PC-9 (cell line): ENCODE measurements around the gene FOXP1. TPM values are rescaled to one million over a fixed set of nuclear protein-coding genes. Genes with fewer than 3 reads are reported as not detected.

Experiments used
- BruUV-seq: library from RNA; stranded (reverse); fragments of 400-500 nt; replicated peaks from 2 replicates; lab custom pipeline; 2021; lab: Mats Ljungman, UMichigan
- CTCF ChIA-PET: fragments of 300-600 bp; sonication (Branson Sonifier 250); formaldehyde crosslinking; loops from one replicate; lab custom pipeline; 2022; ENCODE audit warnings: antibody characterized with exemption; lab: Charles Lee
- POLR2A ChIA-PET: fragments of 300-600 bp; sonication (Branson Sonifier 250); formaldehyde crosslinking; loops from one replicate; lab custom pipeline; 2022; ENCODE audit warnings: antibody characterized with exemption; ENCODE audit not compliant: unreplicated experiment; lab: Charles Lee
- DNase-seq, 2 experiments: peaks; one replicate each; pipeline versions ENCODE4 v3.0.0 to v3.0.0-alpha.2; 2015 to 2022; ENCODE audit warnings: mixed read lengths in 1 of 2
- H2AFZ ChIP-seq: fragments of 200-600 bp; sonication (generic); 2 replicates; pipeline ENCODE4 v1.8.1; 2017; ENCODE audit warnings: antibody characterized with exemption
- H3F3A ChIP-seq: fragments of 200-600 bp; sonication (generic); 2 replicates; pipeline ENCODE4 v1.8.1; 2017; ENCODE audit warnings: antibody characterized with exemption, mild to moderate bottlenecking, low read depth; ENCODE audit not compliant: insufficient read depth
- H3K27ac ChIP-seq: fragments of 200-600 bp; sonication (generic); 2 replicates; pipeline ENCODE4 v1.6.1; 2016; ENCODE audit warnings: mixed run types
- H3K27me3 ChIP-seq: fragments of 200-600 bp; sonication (generic); 2 replicates; pipeline ENCODE4 v1.6.1; 2016; ENCODE audit warnings: low read depth, mixed run types; ENCODE audit not compliant: insufficient read depth
- H3K36me3 ChIP-seq: fragments of 200-600 bp; sonication (generic); 2 replicates; pipeline ENCODE4 v1.6.1; 2016; ENCODE audit warnings: low read depth, mixed run types
- H3K4me1 ChIP-seq: fragments of 200-600 bp; sonication (generic); replicated peaks from 2 replicates; pipeline ENCODE4 v1.6.1; 2016; ENCODE audit warnings: mixed run types; ENCODE audit not compliant: insufficient read depth
- H3K4me2 ChIP-seq: fragments of 200-600 bp; sonication (generic); 2 replicates; pipeline ENCODE4 v1.6.1; 2017; ENCODE audit warnings: mixed run types
- H3K4me3 ChIP-seq: fragments of 200-600 bp; sonication (generic); 2 replicates; pipeline ENCODE4 v1.6.1; 2016; ENCODE audit warnings: mixed run types
- H3K79me2 ChIP-seq: fragments of 200-600 bp; sonication (generic); 2 replicates; pipeline ENCODE4 v1.6.1; 2017; ENCODE audit warnings: low read depth, mixed run types
- H3K9me2 ChIP-seq: fragments of 200-600 bp; sonication (generic); 2 replicates; pipeline ENCODE4 v1.8.1; 2017; ENCODE audit warnings: mild to moderate bottlenecking; ENCODE audit not compliant: insufficient read depth
- H3K9me3 ChIP-seq: fragments of 200-600 bp; sonication (generic); 2 replicates; pipeline ENCODE4 v1.8.1; 2016; ENCODE audit warnings: low read depth; ENCODE audit not compliant: insufficient read depth
- H4K20me1 ChIP-seq: fragments of 200-600 bp; sonication (generic); 2 replicates; pipeline ENCODE4 v1.8.1; 2017; ENCODE audit not compliant: insufficient read depth
- EZH2 ChIP-seq: fragments of 200-600 bp; sonication (generic); IDR thresholded peaks from 2 replicates; pipeline ENCODE4 v1.8.0; 2017; ENCODE audit warnings: antibody characterized with exemption, low read depth
- intact Hi-C: fragments of 100-400 bp; cut with micrococcal nuclease; formaldehyde crosslinking; loops from one replicate; pipeline ENCODE4 v1.10.0; 2022; ENCODE audit not compliant: unreplicated experiment
- total RNA-seq: library from RNA; stranded (reverse); gene quantifications from 2 replicates; pipeline ENCODE4 v1.2.3, GENCODE V29; 2021
- TF ChIP-seq, protein P1 (sequence below): fragments of 200-600 bp; sonication (generic); conservative IDR thresholded peaks from 2 replicates; pipeline ENCODE4 v1.6.1; 2017; ENCODE audit warnings: mixed run types, antibody characterized with exemption, mild to moderate bottlenecking, moderate library complexity

The FOXP1 gene
- total RNA-seq, 1 experiment from 2014 or later: 33.3 TPM

DNA sequence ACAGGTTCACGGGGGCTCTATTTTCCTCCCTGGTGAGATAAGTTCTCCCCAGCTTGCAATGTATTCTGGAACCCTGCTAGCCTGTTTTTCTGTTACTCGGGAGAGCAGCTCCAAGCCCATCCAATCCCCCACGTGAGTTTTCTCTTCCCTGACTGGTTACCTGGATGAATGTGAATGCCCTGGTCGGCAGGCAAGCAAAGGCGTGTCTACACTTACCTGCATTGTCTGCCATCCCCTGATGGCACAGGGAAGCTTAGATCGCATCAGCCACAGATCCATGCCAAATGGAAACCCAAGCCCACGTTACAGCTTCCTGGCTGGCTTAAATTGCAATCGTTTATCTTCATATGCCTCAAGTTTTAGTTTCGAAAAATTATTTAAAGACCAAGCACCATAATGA, 149.9 kb downstream of the FOXP1 start:
- no TSS peak for BruUV-seq
- Histone ChIP-seq H3K9me3 (no peaks in the 10 kb centered on the region), H3K27ac (no peak overlapping the region), H2AFZ (no peak overlapping the region), H3K79me2 (no peaks in the 10 kb centered on the region), H3K4me1 (no peaks in the 10 kb centered on the region), H3K27me3 (no peaks in the 10 kb centered on the region), H3K9me2 (no peaks in the 10 kb centered on the region), H3K4me3 (no peak overlapping the region), H3K36me3 (no peaks in the 10 kb centered on the region), H4K20me1 (no peaks in the 10 kb centered on the region), H3F3A (no peaks in the 10 kb centered on the region), H3K4me2 (no peak overlapping the region)
- POLR2A ChIA-PET: no interaction called here
- CTCF ChIA-PET: interaction anchor here (0.6 kb wide), 1 partner anchor 375 kb away, joined by 6 read pairs; no protein-coding TSS in a partner anchor
- intact Hi-C loops: no loop called here
- TF ChIP-seq, protein P1, sequence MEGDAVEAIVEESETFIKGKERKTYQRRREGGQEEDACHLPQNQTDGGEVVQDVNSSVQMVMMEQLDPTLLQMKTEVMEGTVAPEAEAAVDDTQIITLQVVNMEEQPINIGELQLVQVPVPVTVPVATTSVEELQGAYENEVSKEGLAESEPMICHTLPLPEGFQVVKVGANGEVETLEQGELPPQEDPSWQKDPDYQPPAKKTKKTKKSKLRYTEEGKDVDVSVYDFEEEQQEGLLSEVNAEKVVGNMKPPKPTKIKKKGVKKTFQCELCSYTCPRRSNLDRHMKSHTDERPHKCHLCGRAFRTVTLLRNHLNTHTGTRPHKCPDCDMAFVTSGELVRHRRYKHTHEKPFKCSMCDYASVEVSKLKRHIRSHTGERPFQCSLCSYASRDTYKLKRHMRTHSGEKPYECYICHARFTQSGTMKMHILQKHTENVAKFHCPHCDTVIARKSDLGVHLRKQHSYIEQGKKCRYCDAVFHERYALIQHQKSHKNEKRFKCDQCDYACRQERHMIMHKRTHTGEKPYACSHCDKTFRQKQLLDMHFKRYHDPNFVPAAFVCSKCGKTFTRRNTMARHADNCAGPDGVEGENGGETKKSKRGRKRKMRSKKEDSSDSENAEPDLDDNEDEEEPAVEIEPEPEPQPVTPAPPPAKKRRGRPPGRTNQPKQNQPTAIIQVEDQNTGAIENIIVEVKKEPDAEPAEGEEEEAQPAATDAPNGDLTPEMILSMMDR: no peak
- TF ChIP-seq EZH2: no peak
- no peak for DNase-seq

DNA sequence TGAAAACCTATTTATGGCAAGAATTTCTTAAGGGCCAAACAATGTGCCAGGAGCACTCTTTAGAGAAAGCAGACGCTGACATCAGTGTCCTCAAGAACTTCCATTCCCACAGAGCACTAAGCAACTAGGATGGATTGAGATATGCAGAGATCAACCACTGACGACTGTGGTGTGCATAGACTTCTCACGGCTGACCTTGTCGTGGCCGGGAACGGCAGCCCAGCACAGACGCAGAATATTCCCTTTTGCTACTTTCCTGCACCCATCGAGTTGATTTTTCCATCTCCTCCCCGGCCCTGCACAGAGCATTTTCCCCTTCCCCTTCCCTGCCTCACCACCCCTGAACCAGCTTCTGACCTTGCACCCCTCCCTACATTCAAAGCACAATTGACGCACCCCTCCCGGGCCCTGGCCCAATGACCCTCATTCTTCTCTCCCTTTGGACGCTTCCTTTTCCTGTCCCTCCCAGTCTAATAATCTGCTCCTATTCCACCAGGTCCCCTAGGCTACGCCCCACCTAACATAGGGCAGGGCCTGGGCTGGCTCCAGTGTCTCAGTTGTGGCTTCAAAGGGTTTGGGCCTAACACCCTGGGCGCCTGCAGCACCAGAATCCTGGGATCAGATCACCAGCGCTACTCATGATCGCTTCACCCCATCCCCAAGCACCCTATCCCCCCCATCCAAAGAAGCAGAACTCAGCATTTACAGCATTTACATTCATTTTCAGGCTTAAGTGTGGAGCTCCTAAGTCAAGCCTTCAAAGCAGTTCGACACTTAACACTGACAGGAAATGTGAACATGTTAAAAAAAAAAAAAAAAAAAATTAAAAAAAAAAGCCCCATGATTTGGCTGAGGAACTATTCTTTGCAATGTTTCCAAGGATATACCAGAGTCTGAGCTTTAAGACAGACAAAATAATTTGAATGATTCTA, 151.2 kb downstream of the FOXP1 start:
- CTCF ChIA-PET: no interaction called here

DNA sequence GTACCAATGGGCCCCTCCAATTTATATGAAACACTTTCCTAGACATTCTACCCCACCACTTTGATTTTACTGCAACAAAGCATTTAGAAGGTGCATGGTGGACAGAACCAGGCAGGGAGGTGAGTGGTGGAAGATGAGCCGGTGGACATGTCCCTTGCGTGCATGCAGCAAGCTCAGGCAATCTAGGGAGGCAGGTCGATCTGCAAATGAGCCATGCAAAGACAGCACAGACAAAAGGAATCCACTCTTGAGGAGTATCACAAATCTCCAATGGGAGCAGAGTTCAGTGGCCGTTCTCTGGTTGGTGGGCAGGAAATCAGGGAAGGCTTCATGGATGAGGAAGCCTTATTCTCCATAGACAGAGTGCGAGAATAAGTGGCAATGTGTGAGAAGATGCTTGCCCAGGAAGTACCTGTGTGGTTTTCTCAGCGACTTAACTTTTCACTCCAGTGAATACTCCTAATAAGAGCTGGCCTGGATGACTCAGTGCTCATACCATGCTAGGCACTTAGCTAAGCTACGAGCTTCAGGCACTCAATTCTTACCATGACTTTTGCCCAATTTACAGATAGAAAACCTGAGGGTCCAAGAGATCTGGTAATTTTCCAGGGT, 152.5 kb downstream of the FOXP1 start:
- no peaks in the 10 kb centered on the region for H3K27me3 ChIP-seq

More for the DNA sequence above, 151.2 kb downstream of the FOXP1 start:
- Histone ChIP-seq H3K9me2 (no peaks in the 10 kb centered on the region), H3K27me3 (no peaks in the 10 kb centered on the region), H3F3A (no peaks in the 10 kb centered on the region), H3K27ac (no peak overlapping the region), H3K4me3 (no peak overlapping the region), H3K9me3 (no peaks in the 10 kb centered on the region), H4K20me1 (no peaks in the 10 kb centered on the region), H3K36me3 (no peaks in the 10 kb centered on the region), H3K79me2 (no peaks in the 10 kb centered on the region), H3K4me2 (no peak overlapping the region), H3K4me1 (no peaks in the 10 kb centered on the region), H2AFZ (no peak overlapping the region)
- POLR2A ChIA-PET: no interaction called here
- TF ChIP-seq, protein P1: no peak
- TF ChIP-seq EZH2: no peak
- DNase-seq: no peak
- no TSS peak for BruUV-seq
- intact Hi-C loops: no loop called here

More for the DNA sequence above, 152.5 kb downstream of the FOXP1 start:
- no peak overlapping the region for H3K4me3 ChIP-seq
- no peak overlapping the region for H3K27ac ChIP-seq
- no TSS peak for BruUV-seq
- ChIA-PET POLR2A (no interaction called here), CTCF (no interaction called here)
- peak in 1 of 2 experiments; percentile 56 for DNase-seq
- H4K20me1 ChIP-seq: no peaks in the 10 kb centered on the region
- H2AFZ ChIP-seq: no peak overlapping the region
- no peaks in the 10 kb centered on the region for H3F3A ChIP-seq
- H3K36me3 ChIP-seq: no peaks in the 10 kb centered on the region
- intact Hi-C loops: no loop called here
- H3K9me2 ChIP-seq: no peaks in the 10 kb centered on the region
- H3K4me2 ChIP-seq: no peak overlapping the region
- H3K9me3 ChIP-seq: no peaks in the 10 kb centered on the region
- H3K79me2 ChIP-seq: no peaks in the 10 kb centered on the region
- H3K4me1 ChIP-seq: no peaks in the 10 kb centered on the region
- TF ChIP-seq EZH2: no peak
- TF ChIP-seq, protein P1: no peak
